Mononuclear cell (primary cell): ENCODE results near the gene ACACA. TPM values are rescaled to one million over a fixed set of nuclear protein-coding genes. Genes with fewer than 3 reads are reported as not detected.

Experiments
- H3K27me3 ChIP-seq: 2 replicates; pipeline ENCODE4 v1.6.0; 2011; ENCODE audit warnings: low read length, control low read depth; ENCODE audit not compliant: insufficient read depth
- H3K4me1 ChIP-seq: 2 replicates; pipeline ENCODE4 v1.5.1; 2011; ENCODE audit warnings: mild to moderate bottlenecking, low read length, control low read depth; ENCODE audit not compliant: insufficient read depth
- H3K4me3 ChIP-seq: 2 replicates; pipeline ENCODE4 v1.5.1; 2011; ENCODE audit warnings: mild to moderate bottlenecking, low read length, moderate library complexity
- H3K9me3 ChIP-seq: 2 replicates; pipeline ENCODE4 v1.5.1; 2011; ENCODE audit warnings: low read depth, mild to moderate bottlenecking, control low read depth, low read length
- total RNA-seq: library from RNA; depleted of rRNA; stranded (reverse); fragments of >200 nt; gene quantifications from one replicate; pipeline ENCODE4 v1.2.3, GENCODE V29; 2012

Gene ACACA
- total RNA-seq, 1 donor, result 21.9 TPM

DNA sequence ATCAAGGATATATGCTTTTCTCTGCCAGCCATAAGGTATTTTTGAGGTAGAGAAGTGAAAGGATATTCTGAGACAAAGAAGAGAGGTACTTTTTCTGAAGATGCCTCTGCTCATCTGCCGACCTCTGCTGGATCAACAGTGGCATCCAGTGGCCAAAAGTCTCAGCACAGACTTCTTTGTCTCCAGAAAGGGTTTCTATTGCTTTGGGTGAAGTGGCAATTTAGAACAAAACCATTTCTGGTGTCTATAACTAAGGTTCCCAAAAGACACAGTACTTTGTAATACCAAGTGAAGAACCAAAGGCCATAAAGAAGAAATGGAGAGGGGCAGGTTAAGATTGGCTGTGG is 186.1 kb downstream of the ACACA start:
- H3K4me3 ChIP-seq, result no peak overlapping the region
- no peaks in the 10 kb centered on the region for H3K9me3 ChIP-seq
- no peaks in the 10 kb centered on the region for H3K27me3 ChIP-seq
- no peaks in the 10 kb centered on the region for H3K4me1 ChIP-seq

DNA sequence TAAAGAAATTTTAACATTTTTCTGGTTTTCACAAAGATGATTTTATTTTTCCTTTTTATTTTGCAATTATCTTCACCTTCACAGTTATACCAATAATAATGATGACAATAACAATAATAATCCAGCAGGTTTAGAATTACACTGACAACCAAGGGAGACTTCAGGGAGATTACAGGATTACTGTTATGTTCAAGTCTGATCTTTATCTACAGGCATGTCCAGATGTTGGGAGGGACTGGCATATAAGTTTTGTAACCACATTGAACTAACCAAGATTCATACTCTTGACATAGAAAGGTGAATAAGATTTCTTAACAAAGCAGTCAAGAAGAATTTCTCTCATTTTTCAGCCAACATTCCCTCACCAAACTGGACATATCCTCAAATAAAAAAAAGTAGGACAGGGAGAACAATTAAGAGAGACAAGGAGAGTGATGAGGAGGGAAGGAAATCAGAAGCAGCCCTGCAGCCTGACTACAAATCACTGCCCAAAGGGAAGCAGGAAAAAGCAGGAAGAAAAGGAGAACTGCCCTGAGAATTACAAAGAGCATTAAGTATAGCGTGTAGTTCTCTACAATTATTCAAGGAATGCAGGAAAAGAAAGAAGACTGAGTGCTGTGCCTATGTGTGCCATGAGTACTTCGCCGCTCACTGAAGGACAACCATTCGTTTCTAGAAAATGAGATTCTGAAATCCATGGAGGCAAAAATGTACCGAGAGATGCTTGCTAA is 186.6 kb downstream of the ACACA start:
- H3K9me3 ChIP-seq, result no peaks in the 10 kb centered on the region
- H3K27me3 ChIP-seq, result no peaks in the 10 kb centered on the region
- no peaks in the 10 kb centered on the region for H3K4me1 ChIP-seq
- no peak overlapping the region for H3K4me3 ChIP-seq

DNA sequence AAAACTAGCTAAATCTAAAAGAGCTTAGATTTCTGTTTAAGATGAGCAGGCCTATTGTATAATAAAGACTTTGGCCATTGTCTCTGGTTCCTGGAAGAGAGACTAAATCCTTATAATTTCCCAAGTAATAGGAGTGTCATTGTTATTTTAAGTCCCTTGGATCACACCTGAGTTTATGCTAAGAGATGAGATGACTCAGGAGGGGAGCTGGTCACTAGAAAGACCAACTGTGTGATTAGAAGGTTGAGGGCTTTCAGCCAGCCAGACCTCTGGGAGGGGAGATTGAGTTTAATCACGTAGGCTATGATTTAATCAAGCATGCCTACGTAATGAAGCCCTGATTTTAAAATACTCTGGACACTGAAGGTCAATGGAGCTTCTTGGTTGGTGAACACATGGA is 187.8 kb downstream of the ACACA start:
- no peaks in the 10 kb centered on the region for H3K9me3 ChIP-seq
- H3K4me1 ChIP-seq, result no peaks in the 10 kb centered on the region
- H3K27me3 ChIP-seq, result no peaks in the 10 kb centered on the region
- no peak overlapping the region for H3K4me3 ChIP-seq

DNA sequence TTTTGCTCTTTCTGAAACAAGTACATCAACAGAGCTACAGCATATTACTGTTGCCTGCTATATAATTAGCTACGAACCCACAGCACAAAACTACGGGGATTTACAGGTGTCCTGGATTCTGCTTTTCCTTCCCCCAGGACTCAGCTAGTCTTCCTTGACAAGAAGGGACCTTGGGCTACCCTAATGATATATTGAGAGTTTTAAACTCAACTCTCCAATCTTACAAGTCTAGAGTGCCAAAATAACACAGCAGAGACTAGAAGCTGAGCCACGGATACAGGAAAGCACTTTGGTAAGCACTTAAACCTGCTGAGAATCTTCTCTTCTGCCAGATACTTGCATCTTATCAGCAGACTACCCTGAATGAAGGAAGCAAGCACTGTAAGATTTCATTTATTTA is 192.2 kb downstream of the ACACA start:
- Histone ChIP-seq H3K9me3 (no peaks in the 10 kb centered on the region), H3K4me3 (no peak overlapping the region), H3K27me3 (no peaks in the 10 kb centered on the region), H3K4me1 (no peaks in the 10 kb centered on the region)

DNA sequence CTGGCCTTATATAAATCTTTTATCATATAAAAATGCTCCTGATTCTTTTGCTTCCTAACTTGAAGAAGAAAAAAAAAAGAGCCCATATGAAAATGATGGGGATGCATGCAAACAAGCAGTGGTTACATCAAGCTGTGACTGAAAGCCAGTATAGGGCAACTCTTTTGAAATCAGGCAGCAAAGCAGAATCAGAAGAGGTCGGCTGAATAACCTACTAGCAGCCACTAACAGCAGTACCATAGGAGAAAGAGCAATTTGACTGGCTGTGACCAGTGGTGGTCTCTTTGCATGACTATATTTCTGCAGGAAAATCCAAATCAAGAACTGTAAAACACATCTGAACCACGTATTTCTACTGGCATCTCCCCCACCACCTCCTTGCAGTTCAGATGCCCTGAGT is 192.7 kb downstream of the ACACA start:
- Histone ChIP-seq H3K4me3 (no peak overlapping the region), H3K27me3 (no peaks in the 10 kb centered on the region), H3K9me3 (no peaks in the 10 kb centered on the region), H3K4me1 (no peaks in the 10 kb centered on the region)

DNA sequence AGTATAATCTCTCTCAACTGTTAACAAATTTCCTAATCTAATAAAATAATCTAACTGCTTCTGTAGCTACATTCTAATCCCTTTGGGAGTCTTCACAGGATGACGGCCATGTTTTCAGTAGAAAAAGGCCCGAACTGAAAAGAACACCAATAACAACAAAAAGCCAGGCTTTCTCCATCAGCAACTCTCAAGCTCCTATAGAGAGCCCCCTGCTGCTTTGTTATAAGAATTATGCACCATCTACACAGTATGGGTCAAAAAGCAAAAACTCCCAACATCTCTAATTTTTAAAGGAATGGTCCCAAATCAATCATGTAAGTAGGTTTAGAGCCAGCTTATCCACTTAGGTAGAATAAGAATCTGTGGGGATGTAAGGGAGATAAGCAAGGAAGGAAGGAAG is 194.5 kb downstream of the ACACA start:
- no peaks in the 10 kb centered on the region for H3K9me3 ChIP-seq
- H3K4me3 ChIP-seq, result no peak overlapping the region
- no peaks in the 10 kb centered on the region for H3K27me3 ChIP-seq
- H3K4me1 ChIP-seq, result no peaks in the 10 kb centered on the region

DNA sequence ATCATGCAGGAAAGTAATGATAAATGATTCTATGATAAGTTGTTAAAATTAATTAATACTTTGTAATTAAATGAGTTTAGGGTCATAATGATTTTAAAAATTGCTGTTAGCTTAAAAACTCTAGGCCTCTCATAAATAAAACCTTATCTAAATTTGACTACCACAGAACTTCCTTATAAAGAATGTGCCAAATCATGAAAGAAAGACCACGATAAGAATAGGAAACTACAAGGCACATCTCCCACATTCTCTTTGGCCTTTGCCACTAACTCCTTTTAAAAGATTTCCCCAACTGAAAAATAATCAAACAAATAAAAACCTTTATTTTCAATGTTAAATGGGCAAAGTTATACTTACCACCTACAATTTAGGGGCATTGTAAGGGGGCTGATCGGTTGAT is 195.5 kb downstream of the ACACA start:
- Histone ChIP-seq H3K27me3 (no peaks in the 10 kb centered on the region), H3K9me3 (no peaks in the 10 kb centered on the region), H3K4me3 (no peak overlapping the region), H3K4me1 (no peaks in the 10 kb centered on the region)

DNA sequence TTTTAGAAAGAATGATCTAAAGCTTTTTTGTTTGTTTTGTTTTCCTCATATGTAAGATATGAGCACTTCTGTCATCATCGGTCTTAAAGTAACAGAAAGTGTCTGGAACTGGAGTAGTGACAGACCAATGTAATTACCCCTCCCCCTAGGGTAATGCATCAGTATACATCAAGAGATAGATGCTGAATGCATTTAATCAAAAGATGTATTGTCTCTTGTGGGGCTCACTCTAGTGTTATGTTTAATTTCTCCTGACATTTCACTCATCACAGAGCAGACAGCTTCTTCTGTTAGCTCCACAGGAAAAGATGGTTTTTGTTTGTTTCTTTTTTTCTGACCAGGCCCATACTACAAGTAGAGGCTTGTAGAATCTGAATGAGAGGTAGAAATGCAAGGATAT is 199.5 kb downstream of the ACACA start:
- no peak overlapping the region for H3K4me3 ChIP-seq
- H3K27me3 ChIP-seq, result no peaks in the 10 kb centered on the region
- H3K4me1 ChIP-seq, result no peaks in the 10 kb centered on the region
- H3K9me3 ChIP-seq, result no peaks in the 10 kb centered on the region

DNA sequence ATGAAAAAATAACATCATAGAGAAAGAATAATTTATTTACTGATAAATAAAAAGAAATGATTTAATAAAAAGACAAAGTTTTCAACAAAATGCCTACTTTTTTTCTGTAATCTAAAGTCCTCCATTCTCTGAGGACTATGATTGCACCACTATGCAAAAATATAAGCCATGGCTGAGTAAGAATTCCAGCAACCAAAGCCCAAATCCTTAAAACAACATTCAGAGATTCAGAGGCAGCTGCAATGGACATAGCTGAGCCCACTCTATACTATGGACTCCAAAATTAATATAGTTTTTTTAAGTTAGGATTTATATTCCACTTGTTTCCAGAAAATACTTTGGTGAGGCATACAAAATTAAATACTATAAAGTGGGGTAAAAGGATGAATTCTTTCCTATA is 200.3 kb downstream of the ACACA start:
- no peak overlapping the region for H3K4me3 ChIP-seq
- no peaks in the 10 kb centered on the region for H3K4me1 ChIP-seq
- H3K27me3 ChIP-seq, result no peaks in the 10 kb centered on the region
- H3K9me3 ChIP-seq, result no peaks in the 10 kb centered on the region

DNA sequence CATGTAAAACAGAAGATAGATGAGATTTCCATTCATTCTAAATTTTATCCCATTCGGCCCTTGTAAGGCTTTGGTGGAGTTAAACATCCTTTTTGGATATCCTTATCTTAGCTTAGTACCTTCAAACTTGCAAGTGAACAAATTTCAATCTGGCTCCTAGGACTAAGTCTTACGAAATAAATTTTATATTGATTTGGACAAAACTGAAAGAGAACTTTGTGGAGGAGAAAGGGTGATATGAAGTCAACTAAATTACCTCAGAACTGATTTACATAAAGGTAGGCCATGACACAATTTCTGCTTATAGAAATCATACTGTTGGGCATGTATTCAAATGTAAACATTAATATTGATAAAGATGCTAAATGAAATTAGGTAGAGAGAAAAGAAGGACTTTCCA is 206.1 kb downstream of the ACACA start:
- Histone ChIP-seq H3K27me3 (no peaks in the 10 kb centered on the region), H3K4me3 (no peak overlapping the region), H3K4me1 (no peaks in the 10 kb centered on the region), H3K9me3 (no peaks in the 10 kb centered on the region)

DNA sequence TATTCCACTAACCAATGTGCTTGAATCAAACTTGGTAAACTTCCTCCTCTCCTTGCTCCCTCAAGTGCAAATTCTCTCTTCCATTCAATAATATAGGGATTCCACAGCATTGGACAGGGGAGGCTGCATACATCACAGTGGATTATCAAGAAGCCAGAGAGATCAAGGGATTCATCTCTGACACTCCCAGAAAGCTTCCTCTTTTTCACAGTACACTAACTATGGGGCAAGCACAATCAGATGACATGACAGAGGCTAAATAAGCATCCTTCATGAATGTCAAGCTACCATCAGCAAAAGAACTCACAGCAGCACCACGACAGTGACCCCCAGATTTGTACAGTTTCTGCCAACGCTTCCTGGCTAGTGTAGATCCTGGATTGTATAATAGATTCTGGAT is 209.3 kb downstream of the ACACA start:
- no peaks in the 10 kb centered on the region for H3K4me1 ChIP-seq
- H3K27me3 ChIP-seq, result no peaks in the 10 kb centered on the region
- no peaks in the 10 kb centered on the region for H3K9me3 ChIP-seq
- no peak overlapping the region for H3K4me3 ChIP-seq

DNA sequence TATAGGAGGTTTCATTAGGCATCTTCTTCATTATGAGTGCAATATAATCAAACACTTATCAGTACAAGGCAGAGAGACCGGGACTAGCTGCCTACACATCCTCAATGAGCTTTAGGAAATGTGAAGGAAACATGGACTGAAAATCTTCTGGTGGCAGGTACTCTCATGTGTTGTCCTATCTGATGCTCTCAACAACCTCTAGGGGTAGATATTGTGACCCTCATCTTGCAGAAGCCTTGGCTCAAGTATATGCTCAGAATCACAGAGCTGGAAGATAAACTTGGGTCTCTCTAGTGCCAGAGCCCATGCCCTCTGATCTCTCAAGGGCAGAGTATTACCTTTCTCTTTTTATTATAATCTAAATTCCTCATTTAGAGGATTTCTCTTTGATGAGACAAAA is 212.4 kb downstream of the ACACA start:
- Histone ChIP-seq H3K4me1 (no peaks in the 10 kb centered on the region), H3K4me3 (no peak overlapping the region), H3K9me3 (no peaks in the 10 kb centered on the region), H3K27me3 (no peaks in the 10 kb centered on the region)

DNA sequence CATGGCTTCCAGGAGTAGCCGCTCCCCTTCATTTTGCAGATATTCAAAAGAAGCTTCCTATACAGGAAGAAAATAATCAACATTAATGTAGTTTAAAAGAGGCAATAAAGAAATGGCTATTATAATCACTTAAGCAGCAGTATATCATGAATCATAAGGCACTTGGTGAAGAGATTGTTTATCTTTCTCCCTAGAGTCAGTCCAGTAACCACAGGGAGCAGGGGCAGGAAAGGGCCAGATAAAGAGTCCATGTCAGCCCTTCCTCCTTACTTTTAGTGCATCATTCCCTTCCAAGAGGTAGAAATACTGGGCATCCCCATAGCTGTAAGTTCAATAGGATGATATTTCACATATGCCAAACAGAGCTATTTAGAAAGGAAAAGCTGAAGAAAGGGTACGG is 215.4 kb downstream of the ACACA start:
- Histone ChIP-seq H3K27me3 (no peaks in the 10 kb centered on the region), H3K4me3 (no peak overlapping the region), H3K4me1 (no peaks in the 10 kb centered on the region), H3K9me3 (no peaks in the 10 kb centered on the region)

DNA sequence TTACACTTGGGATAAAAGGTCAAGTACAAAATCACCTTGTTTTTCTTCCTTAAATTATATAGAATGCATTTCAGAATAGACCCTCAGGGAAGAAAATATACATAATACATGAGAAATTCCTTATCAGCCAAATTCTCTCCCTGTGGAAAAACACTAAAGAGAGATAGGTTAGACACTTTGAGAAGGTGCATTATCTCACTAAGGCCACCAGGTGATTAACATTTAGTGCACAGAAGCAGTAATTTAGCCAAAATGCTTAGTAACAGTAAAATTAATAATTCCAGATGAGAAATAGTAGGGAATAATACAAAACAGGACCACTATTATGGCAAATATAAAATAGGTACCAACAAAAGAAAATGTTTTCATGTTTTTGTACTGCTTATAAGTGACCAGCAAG is 216.1 kb downstream of the ACACA start:
- no peaks in the 10 kb centered on the region for H3K27me3 ChIP-seq
- no peaks in the 10 kb centered on the region for H3K9me3 ChIP-seq
- no peaks in the 10 kb centered on the region for H3K4me1 ChIP-seq
- no peak overlapping the region for H3K4me3 ChIP-seq

DNA sequence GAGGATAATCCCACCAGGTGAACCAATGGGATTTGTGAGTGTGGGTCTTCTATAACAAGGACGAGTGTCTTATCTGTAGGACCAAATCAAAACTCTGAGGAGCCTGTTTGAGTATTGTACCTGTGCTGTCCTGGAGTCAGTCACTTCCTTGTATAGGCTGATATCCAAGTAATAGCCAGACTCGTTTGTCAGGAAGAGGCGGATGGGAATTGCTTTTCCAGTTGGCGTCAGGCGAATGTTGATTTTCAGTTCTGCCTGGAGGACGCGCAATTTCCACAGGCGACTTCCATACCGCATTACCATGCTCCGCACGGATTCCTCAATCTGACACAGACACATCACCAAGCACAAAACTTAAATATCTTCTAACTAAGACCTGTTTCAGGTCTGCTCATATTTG is 218.5 kb downstream of the ACACA start:
- no peaks in the 10 kb centered on the region for H3K9me3 ChIP-seq
- H3K4me3 ChIP-seq, result no peak overlapping the region
- H3K27me3 ChIP-seq, result no peaks in the 10 kb centered on the region
- H3K4me1 ChIP-seq, result no peaks in the 10 kb centered on the region

DNA sequence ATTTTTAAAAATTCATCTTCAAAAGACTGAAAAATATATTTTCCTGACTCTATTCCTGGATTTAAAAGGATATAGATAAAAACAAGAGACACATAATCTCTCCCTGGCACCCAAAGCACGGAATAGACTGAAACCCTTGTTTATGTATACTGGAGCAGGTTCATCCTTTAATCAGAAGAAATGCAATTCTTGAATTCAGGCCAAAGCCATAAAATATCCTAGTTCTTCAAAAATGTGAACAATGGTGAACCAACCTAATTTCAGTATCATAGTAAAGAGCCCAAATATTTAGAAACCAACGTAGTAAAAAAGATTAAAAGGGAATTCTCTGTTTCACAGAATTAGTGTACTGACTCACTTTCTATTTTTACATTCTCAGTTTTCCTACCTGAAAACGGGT is 219.4 kb downstream of the ACACA start:
- Histone ChIP-seq H3K27me3 (no peaks in the 10 kb centered on the region), H3K4me1 (no peaks in the 10 kb centered on the region), H3K9me3 (no peaks in the 10 kb centered on the region), H3K4me3 (no peak overlapping the region)
